ENCODE data around the gene LY9. TPM values are rescaled to one million over a fixed set of nuclear protein-coding genes. Genes with fewer than 3 reads are reported as not detected.

The LY9 gene
- total and polyA plus RNA-seq, 2 of the 13 experiments (the other 11 are each of a cell fraction or from before 2014, with no cell fraction given) = not detected

DNA sequence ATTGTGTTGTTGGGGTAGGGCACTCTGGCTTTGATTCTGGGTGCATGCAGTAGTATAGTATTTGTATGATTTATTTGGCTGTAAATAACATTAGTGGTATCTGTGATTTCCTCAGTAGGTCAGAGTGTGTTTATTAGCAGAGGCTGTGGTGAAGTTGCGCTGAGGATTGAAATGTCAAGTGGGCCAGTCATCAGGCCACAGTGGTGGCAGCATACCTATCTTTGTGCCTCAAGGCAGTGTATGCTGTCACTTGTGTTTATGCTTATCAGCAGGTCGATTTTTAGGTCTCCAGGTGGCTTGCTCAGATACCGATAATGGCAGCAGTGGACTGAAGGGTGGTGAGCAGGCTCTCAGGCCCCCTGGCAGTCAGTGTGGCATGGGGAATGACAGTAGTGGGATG is 11.3 kb downstream of the LY9 start (continued):
- TF ChIP-seq HIVEP1 (CRISPR knock-in tag; IDR thresholded peaks at IDR 0.05) = no peak
- TF ChIP-seq TBP (CRISPR knock-in tag; IDR thresholded peaks at IDR 0.05) = no peak
- TF ChIP-seq ZNF589 (CRISPR knock-in tag; conservative IDR thresholded peaks at IDR 0.05) = no peak
- TF ChIP-seq, protein P1, sequence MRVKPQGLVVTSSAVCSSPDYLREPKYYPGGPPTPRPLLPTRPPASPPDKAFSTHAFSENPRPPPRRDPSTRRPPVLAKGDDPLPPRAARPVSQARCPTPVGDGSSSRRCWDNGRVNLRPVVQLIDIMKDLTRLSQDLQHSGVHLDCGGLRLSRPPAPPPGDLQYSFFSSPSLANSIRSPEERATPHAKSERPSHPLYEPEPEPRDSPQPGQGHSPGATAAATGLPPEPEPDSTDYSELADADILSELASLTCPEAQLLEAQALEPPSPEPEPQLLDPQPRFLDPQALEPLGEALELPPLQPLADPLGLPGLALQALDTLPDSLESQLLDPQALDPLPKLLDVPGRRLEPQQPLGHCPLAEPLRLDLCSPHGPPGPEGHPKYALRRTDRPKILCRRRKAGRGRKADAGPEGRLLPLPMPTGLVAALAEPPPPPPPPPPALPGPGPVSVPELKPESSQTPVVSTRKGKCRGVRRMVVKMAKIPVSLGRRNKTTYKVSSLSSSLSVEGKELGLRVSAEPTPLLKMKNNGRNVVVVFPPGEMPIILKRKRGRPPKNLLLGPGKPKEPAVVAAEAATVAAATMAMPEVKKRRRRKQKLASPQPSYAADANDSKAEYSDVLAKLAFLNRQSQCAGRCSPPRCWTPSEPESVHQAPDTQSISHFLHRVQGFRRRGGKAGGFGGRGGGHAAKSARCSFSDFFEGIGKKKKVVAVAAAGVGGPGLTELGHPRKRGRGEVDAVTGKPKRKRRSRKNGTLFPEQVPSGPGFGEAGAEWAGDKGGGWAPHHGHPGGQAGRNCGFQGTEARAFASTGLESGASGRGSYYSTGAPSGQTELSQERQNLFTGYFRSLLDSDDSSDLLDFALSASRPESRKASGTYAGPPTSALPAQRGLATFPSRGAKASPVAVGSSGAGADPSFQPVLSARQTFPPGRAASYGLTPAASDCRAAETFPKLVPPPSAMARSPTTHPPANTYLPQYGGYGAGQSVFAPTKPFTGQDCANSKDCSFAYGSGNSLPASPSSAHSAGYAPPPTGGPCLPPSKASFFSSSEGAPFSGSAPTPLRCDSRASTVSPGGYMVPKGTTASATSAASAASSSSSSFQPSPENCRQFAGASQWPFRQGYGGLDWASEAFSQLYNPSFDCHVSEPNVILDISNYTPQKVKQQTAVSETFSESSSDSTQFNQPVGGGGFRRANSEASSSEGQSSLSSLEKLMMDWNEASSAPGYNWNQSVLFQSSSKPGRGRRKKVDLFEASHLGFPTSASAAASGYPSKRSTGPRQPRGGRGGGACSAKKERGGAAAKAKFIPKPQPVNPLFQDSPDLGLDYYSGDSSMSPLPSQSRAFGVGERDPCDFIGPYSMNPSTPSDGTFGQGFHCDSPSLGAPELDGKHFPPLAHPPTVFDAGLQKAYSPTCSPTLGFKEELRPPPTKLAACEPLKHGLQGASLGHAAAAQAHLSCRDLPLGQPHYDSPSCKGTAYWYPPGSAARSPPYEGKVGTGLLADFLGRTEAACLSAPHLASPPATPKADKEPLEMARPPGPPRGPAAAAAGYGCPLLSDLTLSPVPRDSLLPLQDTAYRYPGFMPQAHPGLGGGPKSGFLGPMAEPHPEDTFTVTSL (CRISPR knock-in tag; IDR thresholded peaks at IDR 0.05; ENCODE audit: borderline replicate concordance) = no peak
- TF ChIP-seq, protein P2, sequence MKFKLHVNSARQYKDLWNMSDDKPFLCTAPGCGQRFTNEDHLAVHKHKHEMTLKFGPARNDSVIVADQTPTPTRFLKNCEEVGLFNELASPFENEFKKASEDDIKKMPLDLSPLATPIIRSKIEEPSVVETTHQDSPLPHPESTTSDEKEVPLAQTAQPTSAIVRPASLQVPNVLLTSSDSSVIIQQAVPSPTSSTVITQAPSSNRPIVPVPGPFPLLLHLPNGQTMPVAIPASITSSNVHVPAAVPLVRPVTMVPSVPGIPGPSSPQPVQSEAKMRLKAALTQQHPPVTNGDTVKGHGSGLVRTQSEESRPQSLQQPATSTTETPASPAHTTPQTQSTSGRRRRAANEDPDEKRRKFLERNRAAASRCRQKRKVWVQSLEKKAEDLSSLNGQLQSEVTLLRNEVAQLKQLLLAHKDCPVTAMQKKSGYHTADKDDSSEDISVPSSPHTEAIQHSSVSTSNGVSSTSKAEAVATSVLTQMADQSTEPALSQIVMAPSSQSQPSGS (CRISPR knock-in tag; IDR thresholded peaks at IDR 0.05) = no peak

DNA sequence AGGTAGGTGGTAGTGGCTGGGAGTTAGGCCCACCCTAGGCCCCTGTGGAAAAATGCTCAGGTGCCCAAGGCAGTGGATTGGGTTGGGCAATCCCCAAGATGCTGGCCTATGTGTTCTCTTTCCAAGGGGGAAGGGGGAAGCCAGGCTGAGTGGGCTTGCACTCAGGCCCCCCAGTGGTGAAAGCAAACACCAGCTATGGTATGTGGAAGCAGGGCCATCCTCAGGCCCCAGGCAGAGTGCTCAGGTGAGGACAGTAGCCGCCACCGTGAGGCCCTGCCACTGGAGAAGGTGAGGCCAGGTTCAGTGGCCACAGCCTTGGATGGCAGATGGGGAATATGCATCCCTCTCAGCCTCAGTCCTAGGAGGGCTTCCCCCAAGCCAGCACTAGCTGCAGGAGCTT is 11.8 kb downstream of the LY9 start:
- H3K4me3 ChIP-seq (replicated peaks in 1 of 3; ENCODE audit: insufficient read depth in 1 of 3, low read depth in 2 of 3, low read length in 3 of 3) = no peak overlapping the region
- FAIRE-seq = no peak
- TF ChIP-seq KLF12 (CRISPR knock-in tag; IDR thresholded peaks at IDR 0.05; ENCODE audit: borderline replicate concordance) (no peak), ZNF296 (CRISPR knock-in tag; conservative IDR thresholded peaks at IDR 0.05) (no peak), MAF1 (CRISPR knock-in tag; IDR thresholded peaks at IDR 0.05; ENCODE audit: borderline replicate concordance) (no peak), ZNF501 (CRISPR knock-in tag; IDR thresholded peaks at IDR 0.05) (no peak)
- TF ChIP-seq, protein P3, sequence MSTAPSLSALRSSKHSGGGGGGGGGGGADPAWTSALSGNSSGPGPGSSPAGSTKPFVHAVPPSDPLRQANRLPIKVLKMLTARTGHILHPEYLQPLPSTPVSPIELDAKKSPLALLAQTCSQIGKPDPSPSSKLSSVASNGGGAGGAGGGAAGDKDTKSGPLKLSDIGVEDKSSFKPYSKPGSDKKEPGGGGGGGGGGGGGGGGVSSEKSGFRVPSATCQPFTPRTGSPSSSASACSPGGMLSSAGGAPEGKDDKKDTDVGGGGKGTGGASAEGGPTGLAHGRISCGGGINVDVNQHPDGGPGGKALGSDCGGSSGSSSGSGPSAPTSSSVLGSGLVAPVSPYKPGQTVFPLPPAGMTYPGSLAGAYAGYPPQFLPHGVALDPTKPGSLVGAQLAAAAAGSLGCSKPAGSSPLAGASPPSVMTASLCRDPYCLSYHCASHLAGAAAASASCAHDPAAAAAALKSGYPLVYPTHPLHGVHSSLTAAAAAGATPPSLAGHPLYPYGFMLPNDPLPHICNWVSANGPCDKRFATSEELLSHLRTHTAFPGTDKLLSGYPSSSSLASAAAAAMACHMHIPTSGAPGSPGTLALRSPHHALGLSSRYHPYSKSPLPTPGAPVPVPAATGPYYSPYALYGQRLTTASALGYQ (CRISPR knock-in tag; IDR thresholded peaks at IDR 0.05) = no peak
- TF ChIP-seq, protein P4, sequence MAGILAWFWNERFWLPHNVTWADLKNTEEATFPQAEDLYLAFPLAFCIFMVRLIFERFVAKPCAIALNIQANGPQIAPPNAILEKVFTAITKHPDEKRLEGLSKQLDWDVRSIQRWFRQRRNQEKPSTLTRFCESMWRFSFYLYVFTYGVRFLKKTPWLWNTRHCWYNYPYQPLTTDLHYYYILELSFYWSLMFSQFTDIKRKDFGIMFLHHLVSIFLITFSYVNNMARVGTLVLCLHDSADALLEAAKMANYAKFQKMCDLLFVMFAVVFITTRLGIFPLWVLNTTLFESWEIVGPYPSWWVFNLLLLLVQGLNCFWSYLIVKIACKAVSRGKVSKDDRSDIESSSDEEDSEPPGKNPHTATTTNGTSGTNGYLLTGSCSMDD (CRISPR knock-in tag; IDR thresholded peaks at IDR 0.05) = no peak
- TF ChIP-seq, protein P5, sequence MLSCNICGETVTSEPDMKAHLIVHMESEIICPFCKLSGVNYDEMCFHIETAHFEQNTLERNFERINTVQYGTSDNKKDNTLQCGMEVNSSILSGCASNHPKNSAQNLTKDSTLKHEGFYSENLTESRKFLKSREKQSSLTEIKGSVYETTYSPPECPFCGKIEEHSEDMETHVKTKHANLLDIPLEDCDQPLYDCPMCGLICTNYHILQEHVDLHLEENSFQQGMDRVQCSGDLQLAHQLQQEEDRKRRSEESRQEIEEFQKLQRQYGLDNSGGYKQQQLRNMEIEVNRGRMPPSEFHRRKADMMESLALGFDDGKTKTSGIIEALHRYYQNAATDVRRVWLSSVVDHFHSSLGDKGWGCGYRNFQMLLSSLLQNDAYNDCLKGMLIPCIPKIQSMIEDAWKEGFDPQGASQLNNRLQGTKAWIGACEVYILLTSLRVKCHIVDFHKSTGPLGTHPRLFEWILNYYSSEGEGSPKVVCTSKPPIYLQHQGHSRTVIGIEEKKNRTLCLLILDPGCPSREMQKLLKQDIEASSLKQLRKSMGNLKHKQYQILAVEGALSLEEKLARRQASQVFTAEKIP (CRISPR knock-in tag; IDR thresholded peaks at IDR 0.05; ENCODE audit: borderline replicate concordance) = no peak

More for the DNA sequence above, 11.8 kb downstream of the LY9 start:
- intact Hi-C loops (cut with micrococcal nuclease; ENCODE audit: unreplicated experiment) (no loop called here), in situ Hi-C loops (cut with HindIII; ENCODE audit: extremely low pct_ligation_motif_present, low pct_unique_long_range_greater_than_20kb) (no loop called here)
- H3K4me1 ChIP-seq (ENCODE audit: insufficient read depth, low read length) = no peaks in the 10 kb centered on the region
- no peak overlapping the region for H2AFZ ChIP-seq (ENCODE audit: low read length)
- H3K36me3 ChIP-seq (replicated peaks in 1 of 2; ENCODE audit: control insufficient read depth in 1 of 2, insufficient read depth in 2 of 2, low read length in 2 of 2) = no peaks in the 10 kb centered on the region
- no TSS peak for BruUV-seq (replicated peaks)
- ATAC-seq (no peak), DNase-seq (ENCODE audit: low spot score) (no peak)
- ChIA-PET CTCF (ENCODE audit: low intra/inter-chr PET ratio, low total read pairs) (no interaction called here), POLR2A (no interaction called here)
- H3K9ac ChIP-seq (ENCODE audit: insufficient read depth, low read depth, low read length) = no peak overlapping the region
- H3K4me2 ChIP-seq (ENCODE audit: low read depth, low read length) = no peak overlapping the region
- no CpG with 5 or more reads among the region's 2 CpGs for WGBS (ENCODE audit: low lambda C conversion rate)
- no peak overlapping the region for H3K27ac ChIP-seq (ENCODE audit: extremely low read length, insufficient read depth, low read length)
- H4K20me1 ChIP-seq (ENCODE audit: insufficient read depth, low read length) = no peaks in the 10 kb centered on the region
- H3K9me3 ChIP-seq (ENCODE audit: low read length) = peaks cover 12% of the 10 kb centered on the region; the same call in 1 of the 2 replicates
- no peaks in the 10 kb centered on the region; a peak in 1 of 5 replicates for H3K27me3 ChIP-seq (ENCODE audit: control insufficient read depth in 1 of 2, insufficient read depth in 2 of 2, low read length in 2 of 2)
- H3K79me2 ChIP-seq (ENCODE audit: insufficient read depth, low read length) = no peaks in the 10 kb centered on the region

Data from HepG2 (cell line).